HL-60/S4 (cell line): ENCODE results near the gene SLC29A4.
"Not testable (repeated sequence)": the region's sequence is repeated elsewhere in the genome, so short reads cannot be mapped to it uniquely, and the experiment has no call there.

ENCODE experiments used
- in situ Hi-C: fragments of 300-500 bp; cut with MboI; formaldehyde crosslinking; loops from 2 replicates; pipeline ENCODE4 v1.14.3; 2022; ENCODE audit warnings: low sequenced_read_pairs

SLC29A4 gene

DNA sequence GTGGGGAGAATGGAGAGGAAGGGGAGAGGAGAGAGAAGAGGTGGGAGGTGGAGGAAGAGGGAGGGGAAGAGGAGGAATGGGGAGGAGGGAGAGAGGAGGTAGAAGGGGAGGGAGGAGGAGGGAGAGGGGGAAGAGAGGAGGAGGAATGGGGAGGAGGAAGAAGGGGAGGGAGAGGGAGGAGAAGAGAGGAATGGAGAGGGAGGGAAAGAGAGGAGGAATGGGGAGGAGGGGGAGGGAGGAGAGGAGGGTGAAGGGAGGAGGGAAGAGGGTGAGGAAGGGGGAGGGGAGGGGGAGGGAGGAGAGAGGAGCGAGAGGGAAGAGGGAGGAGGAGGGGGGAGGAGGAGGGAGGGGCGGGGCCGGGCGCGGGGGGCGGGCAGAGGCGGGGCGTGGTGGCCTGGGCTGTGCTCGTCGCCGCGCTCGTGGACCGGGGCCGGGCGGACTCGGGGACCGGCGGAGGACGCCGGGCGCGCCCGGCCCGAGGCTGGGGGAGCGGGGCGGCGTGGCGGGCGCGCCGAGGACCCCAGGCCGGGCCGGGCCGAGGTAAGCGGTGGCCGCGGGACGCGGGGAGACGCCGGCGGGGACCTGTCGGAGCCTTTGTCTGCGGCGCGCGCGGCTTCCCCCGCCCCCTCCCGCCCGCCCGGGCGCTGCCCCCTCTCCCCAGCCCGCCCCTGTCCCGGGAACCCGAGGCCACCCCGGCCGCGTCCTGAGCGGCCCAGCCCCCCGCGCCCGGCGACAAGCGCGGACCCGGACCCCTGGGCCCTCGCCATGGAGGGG, at the start of gene SLC29A4:
TSS of gene SLC29A4 (plus strand) at position 401 of the 774 bp plus-strand sequence. CDS start 4,874 bp downstream, outside the sequence.
- in situ Hi-C loops, result no loop called here

DNA sequence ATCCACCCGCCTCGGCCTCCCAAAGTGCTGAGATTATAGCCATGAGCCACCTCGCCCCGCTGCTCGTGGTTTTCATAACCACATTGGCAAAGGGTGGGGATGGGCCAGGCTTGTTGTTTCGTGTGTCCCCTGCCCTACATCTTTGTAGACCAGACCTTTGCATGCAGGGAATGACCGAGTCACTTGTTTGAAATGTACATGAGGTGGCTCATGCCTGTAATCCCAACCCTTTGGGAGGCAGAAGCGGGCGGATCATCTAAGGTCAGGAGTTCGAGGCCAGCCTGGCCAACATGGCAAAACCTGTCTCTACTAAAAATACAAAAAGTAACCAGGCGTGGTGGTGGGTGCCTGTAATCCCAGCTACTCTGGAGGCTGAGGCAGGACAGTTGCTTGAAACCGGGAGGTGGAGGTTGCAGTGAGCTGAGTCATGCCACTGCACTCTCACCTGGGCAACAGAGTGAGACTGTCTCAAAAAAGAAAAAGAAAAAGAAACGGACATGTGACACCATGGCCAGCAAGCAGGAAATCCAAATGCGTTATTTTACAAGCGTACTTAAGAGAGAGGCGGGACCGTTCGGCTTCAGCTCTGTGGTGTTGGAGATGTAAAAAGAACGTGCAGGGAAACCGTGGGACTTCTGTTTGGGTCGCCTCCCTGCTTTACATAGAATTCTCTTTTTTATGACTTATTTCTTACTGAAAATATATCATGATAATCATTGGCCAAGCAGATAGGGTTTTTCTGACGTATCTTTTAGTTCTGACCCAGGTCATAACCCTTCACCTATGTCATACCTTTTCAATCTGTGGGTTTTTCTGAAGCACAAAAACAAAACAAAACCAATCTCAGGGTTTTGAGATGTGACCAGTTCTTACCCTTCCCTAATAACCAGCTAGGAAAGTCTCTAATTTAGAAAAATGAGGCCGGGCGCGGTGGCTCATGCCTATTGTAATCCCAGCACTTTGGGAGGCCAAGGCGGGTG, 47.6 kb upstream of the SLC29A4 start:
- in situ Hi-C loops, result no loop called here

GRCh38 chr7:5237286-5237685, 45.5 kb upstream of the SLC29A4 start:
- in situ Hi-C loops, result no loop called here

GRCh38 chr7:5238500-5238899, 44.2 kb upstream of the SLC29A4 start:
- in situ Hi-C loops, result no loop called here

- in situ Hi-C loops, result no loop called here
These were observed 39.5 kb upstream of the SLC29A4 start for GRCh38 chr7:5243261-5243660.

- in situ Hi-C loops, result no loop called here
These were observed 34.4 kb upstream of the SLC29A4 start for GRCh38 chr7:5248201-5248885.

GRCh38 chr7:5250787-5251186, 32.0 kb upstream of the SLC29A4 start:
- in situ Hi-C loops, result not testable (repeated sequence)

DNA sequence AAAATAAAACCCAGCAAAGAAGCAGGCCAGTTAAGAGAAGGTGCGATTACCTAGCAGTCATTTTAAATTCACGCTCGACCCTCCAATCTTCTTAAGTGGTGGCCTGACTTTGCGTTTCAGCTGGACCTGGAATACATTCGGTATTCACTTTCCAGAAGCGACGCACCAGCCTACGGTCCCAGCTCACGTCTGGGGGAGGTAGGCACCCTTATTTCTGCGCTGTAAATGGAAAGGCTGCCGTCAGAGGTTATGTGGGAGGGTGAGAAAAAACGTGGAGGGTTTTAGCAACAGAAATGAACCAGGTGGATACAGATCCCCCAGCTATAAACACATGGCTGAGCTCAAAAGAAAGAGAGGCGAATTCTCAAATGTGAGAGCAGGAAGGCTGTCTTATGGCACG, 29.2 kb upstream of the SLC29A4 start:
- in situ Hi-C loops, result not testable (repeated sequence)

- in situ Hi-C loops, result not testable (repeated sequence)
These were observed 28.4 kb upstream of the SLC29A4 start for GRCh38 chr7:5254371-5254770.

GRCh38 chr7:5255832-5256231, 26.9 kb upstream of the SLC29A4 start:
- in situ Hi-C loops, result no loop called here

- in situ Hi-C loops, result not testable (repeated sequence)
These were observed 22.1 kb upstream of the SLC29A4 start for GRCh38 chr7:5260530-5261068.

DNA sequence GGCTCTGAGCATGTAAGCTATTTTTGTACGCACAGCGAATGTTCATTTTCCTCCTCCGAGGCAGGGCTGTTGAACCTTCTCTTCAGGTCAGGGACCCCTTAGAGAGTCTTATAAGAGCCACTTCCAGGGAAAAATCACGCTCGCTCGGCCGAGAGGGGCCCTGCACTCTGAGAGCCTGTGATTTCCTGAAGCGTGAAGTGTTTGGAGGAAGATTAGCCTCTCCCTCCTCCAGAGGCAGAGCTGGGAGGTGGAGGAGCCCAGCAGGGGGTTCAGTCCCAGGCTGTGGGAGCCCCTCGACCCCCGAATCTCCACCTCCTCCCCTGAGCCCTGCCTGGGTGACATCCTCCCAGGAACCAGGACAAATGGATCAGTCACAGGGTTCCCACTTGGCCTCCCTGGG, 19.7 kb upstream of the SLC29A4 start:
- in situ Hi-C loops, result not testable (repeated sequence)

DNA sequence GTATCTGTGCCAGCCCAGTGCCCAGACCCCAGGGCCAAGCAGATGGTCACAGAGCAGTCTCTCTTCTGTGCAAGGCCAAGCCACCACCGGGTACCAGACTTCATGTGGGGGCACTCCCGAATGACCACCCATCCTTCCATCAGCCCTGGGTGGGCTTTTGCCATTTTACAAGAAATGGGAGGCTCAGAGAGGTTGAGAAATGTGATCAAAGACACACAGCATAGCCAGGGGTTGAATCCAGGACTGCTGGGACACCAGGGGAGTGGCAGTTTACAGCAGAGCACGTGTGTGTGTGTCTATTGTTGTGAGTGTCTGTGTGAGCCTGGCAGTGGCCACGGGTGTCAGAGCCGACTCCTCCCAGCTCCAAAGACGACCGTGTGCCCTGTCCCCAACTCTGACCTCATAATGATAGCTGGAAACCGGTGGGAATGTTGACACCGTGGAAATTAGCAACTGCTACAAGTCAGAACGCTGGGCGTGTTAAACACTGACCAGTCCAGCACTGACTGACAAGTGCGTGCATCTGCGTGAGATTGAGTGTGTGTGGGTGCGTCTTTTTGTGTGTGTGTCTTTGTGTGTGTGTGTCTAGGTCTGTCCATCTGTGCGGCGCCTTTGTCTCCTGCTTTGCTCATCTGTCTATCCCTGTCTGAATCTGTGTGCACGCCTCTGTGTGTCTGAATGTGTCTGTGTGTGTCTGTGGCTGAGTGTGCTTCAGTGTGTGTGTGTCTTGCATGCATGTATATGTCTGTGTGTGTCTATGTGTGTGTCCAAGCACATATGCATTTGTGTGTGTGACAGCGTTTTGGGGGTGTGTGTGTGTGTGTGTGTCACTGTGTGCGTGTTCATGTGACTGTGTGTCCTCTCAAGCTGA, 17.2 kb upstream of the SLC29A4 start:
- in situ Hi-C loops, result no loop called here

DNA sequence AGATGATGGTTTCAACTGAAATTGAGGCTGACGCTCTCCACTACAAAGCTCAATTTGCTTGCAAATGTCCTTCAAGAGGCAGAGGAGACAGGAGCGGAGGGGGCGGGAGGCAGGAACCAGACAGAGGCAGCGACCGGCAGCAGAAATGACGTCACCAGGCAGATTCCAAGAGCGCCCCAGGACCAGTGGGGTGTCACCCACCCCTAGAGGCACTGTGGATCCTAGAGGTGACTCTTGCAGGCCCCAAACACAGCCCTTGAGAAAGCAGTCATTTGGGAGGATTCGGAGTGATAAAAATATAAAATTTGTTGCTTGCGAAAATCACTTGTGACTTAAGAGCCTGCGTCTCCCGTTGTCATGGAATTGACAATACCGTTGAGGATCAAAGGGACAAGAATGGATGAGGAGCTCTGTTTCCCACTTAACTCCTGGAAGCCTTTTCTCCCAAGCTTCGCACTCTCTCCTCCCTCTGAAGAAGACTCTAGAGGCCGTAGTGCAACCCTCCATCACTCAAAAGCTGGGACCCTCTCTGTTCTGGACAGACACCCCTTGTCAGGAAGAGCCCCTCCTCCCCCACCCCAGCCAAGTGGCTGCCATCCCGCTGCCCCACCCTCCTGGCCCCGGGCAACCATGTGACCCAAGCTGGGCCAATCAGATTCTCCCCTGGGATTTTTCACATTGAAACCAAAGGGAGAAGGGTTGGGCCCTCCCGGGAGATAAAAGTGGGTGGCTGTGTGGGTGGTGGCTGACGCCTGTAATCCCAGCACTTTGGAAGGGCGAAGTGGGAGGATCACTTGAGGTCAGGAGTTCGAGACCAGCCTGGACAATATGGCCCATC, 16.3 kb upstream of the SLC29A4 start:
- in situ Hi-C loops, result no loop called here

DNA sequence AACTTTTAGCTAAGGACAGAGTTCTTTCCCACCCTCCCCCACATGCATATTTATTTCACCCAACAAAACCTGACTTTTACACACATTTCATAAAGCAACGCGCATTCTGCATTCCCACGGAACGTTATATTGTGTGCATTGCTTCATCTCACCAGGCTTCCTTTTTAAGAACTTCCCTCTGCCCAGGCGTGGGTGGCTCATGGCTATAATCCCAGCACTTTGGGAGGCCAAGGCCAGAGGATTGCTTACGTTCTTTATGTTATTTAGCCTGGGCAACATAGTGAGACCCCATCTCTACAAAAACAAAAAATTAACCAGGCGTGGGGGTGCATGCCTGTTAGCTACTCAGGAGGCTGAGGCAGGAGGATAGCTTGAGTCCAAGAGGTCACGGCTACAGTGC, 14.9 kb upstream of the SLC29A4 start:
- in situ Hi-C loops, result not testable (repeated sequence)

GRCh38 chr7:5269992-5270657, 12.6 kb upstream of the SLC29A4 start:
- in situ Hi-C loops, result not testable (repeated sequence)

DNA sequence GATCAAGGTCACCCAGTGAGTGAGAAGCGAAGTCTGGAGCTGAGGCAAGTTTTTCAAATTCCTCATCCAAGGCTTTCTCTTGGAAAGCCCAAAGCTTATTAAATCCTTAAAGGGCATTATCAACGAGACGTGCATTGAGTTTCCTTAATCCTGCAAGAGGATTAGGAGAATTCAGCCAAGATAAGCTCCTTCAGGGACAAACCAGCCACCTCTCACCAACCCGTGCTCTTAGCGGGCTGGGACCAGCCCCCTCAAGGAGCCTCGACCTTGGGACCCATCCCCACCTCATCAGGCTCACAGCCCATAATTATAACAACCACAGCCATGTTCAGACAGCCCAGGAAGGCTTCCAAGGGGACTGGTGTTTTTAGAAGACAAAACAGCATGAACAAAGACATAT, 12.0 kb upstream of the SLC29A4 start:
- in situ Hi-C loops, result no loop called here

DNA sequence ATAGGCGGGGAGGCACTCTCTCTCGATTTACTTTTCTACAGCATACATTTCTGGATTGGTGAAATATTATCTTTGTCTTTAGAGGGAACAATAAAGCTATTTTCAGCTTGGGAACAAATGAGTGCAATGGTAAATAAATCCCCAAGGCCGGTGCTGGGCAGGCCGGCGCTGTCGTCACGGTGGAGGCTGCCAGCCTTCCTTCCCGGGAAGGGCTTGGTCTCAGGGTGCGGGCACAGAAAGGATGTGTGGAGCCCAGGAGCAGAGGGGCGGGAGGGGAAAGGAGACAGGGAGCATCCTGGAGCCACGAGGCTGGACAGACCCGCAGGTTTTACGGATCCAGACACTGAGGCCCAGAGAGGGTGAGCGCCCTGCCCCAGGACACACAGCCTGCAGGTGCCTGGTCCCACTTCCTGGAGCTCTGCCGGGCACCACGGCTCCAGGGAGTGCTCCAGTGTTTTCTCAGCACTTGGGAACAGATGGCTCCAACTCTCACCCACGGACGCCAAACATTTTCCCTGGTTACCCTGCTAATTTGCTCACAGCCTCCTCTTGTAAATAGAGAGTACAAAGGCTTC, 8.8 kb upstream of the SLC29A4 start:
- in situ Hi-C loops, result not testable (repeated sequence)
